ENCODE measurements around the gene CHMP4A. TPM values are rescaled to one million over a fixed set of nuclear protein-coding genes. Genes with fewer than 3 reads are reported as not detected.
A peak's percentile ranks its signal among the peaks of the same experiment; 100 is the strongest.
"Not testable (repeated sequence)": the region's sequence is repeated elsewhere in the genome, so short reads cannot be mapped to it uniquely, and the experiment has no call there.

CHMP4A gene
- total RNA-seq, 4 donors from 2014 or later, result 93.4 to 134 (median 106) TPM

- Histone ChIP-seq H3K27me3 (no peaks in the 10 kb centered on the region), H3K4me1 (no peaks in the 10 kb centered on the region), H3K9me3 (no peaks in the 10 kb centered on the region), H3K27ac (no peak overlapping the region), H3K4me3 (no peak overlapping the region), H3K36me3 (peaks cover 0 to 20% of the 10 kb centered on the region in 2 donors)
- 57 to 65% methylated on average over 4 to 5 of the region's 13 CpGs for WGBS, 2 donors (ENCODE audit: low coverage in 1 of 2)
- ATAC-seq, result no peak
- TF ChIP-seq CTCF (IDR thresholded peaks at IDR 0.05) (no peak), EP300 (IDR thresholded peaks at IDR 0.05) (no peak), POLR2A (IDR thresholded peaks at IDR 0.05) (no peak), POLR2AphosphoS5 (IDR thresholded peaks at IDR 0.05) (no peak)
These were observed 36.1 kb upstream of the CHMP4A start for GRCh38 chr14:24249230-24250021.

GRCh38 chr14:24247422-24247821, 34.1 kb upstream of the CHMP4A start:
- Histone ChIP-seq H3K4me3 (no peak overlapping the region), H3K9me3 (no peaks in the 10 kb centered on the region), H3K27me3 (no peaks in the 10 kb centered on the region), H3K36me3 (peaks cover 0 to under 1% of the 10 kb centered on the region in 2 donors), H3K27ac (no peak overlapping the region), H3K4me1 (peaks cover 0 to 11% (median 3%) of the 10 kb centered on the region in 3 donors)
- WGBS, 2 donors (ENCODE audit: low coverage in 1 of 2), result 61 to 73% methylated on average over 5 to 7 of the region's 7 CpGs
- TF ChIP-seq POLR2AphosphoS5 (IDR thresholded peaks at IDR 0.05) (no peak), CTCF (IDR thresholded peaks at IDR 0.05) (no peak), EP300 (IDR thresholded peaks at IDR 0.05) (no peak), POLR2A (IDR thresholded peaks at IDR 0.05) (no peak)
- ATAC-seq, result no peak

- TF ChIP-seq POLR2AphosphoS5 (IDR thresholded peaks at IDR 0.05) (no peak), CTCF (IDR thresholded peaks at IDR 0.05) (no peak), EP300 (IDR thresholded peaks at IDR 0.05) (no peak), POLR2A (IDR thresholded peaks at IDR 0.05) (no peak)
- Histone ChIP-seq H3K27ac (no peak overlapping the region), H3K4me1 (peaks cover 0 to 12% (median 3%) of the 10 kb centered on the region in 3 donors), H3K36me3 (no peaks in the 10 kb centered on the region), H3K4me3 (no peak overlapping the region), H3K9me3 (no peaks in the 10 kb centered on the region), H3K27me3 (no peaks in the 10 kb centered on the region)
- no peak for ATAC-seq
- 40 to 96% methylated on average over 1 to 3 of the region's 3 CpGs for WGBS, 2 donors (ENCODE audit: low coverage in 1 of 2)
These were observed 33.5 kb upstream of the CHMP4A start for GRCh38 chr14:24246765-24247212.

- ATAC-seq, H3K27ac ChIP-seq, H3K27me3 ChIP-seq, H3K4me3 ChIP-seq, H3K9me3 ChIP-seq: not testable (repeated sequence)
- 90 to 93% methylated on average over 2 to 4 of the region's 11 CpGs for WGBS, 2 donors (ENCODE audit: low coverage in 1 of 2)
- peaks cover 0 to 11% of the 10 kb centered on the region in 2 donors for H3K36me3 ChIP-seq
- H3K4me1 ChIP-seq, result peaks cover 2 to 26% (median 16%) of the 10 kb centered on the region in 3 donors
These were observed 32.1 kb upstream of the CHMP4A start for GRCh38 chr14:24245350-24245749.

- H3K27me3 ChIP-seq, result no peaks in the 10 kb centered on the region
- H3K9me3 ChIP-seq, result no peaks in the 10 kb centered on the region
- no peak for TF ChIP-seq EP300 (IDR thresholded peaks at IDR 0.05)
- no peak for TF ChIP-seq CTCF (IDR thresholded peaks at IDR 0.05)
- TF ChIP-seq POLR2A (IDR thresholded peaks at IDR 0.05), result no peak
- TF ChIP-seq POLR2AphosphoS5 (IDR thresholded peaks at IDR 0.05), result no peak
- ATAC-seq, result no peak
- peak overlapping the region; percentile 53 to 57 for H3K4me3 ChIP-seq
- WGBS, 2 donors (ENCODE audit: low coverage in 1 of 2), result 36 to 48% methylated on average over 2 to 9 of the region's 10 CpGs
- H3K4me1 ChIP-seq, result peaks cover 2 to 46% (median 29%) of the 10 kb centered on the region in 3 donors
- peak overlapping the region; percentile 89 to 99 (median 94) for H3K27ac ChIP-seq
- H3K36me3 ChIP-seq, result peaks cover 0 to 31% of the 10 kb centered on the region in 2 donors
These were observed 30.1 kb upstream of the CHMP4A start for GRCh38 chr14:24243336-24243836.

Measured in gastroesophageal sphincter (tissue), 4 donors.